Common myeloid progenitor, CD34-positive (primary cell): ENCODE data around the gene ALLC.

Experiments
- CTCF ChIA-PET: fragments of 350-600 bp; sonication (Branson Sonifier 250); formaldehyde crosslinking; loops from one replicate; lab custom pipeline; 2021; ENCODE audit warnings: antibody characterized with exemption; lab: Charles Lee
- POLR2A ChIA-PET: fragments of 350-600 bp; sonication (Branson Sonifier 250); formaldehyde crosslinking; loops from one replicate; lab custom pipeline; 2021; ENCODE audit warnings: antibody characterized with exemption; lab: Charles Lee
- DNase-seq, 3 donors: peaks; one replicate each; pipeline versions ENCODE4 v3.0.0 to v3.0.0-alpha.2; 2013
- H3K27ac ChIP-seq, 2 experiments: 1 replicate in 1 of 2; 2 replicates in 1 of 2; pipeline ENCODE4 v1.7.0; 2013; ENCODE audit warnings: inconsistent platforms in 2 of 2, low read length in 2 of 2, mild to moderate bottlenecking in 2 of 2, low read depth in 1 of 2, moderate library complexity in 1 of 2; ENCODE audit not compliant: severe bottlenecking in 2 of 2, insufficient read depth in 1 of 2, poor library complexity in 1 of 2
- H3K27me3 ChIP-seq, 5 experiments: replicated peaks in 2 of 5; 1 replicate in 3 of 5; 2 replicates in 2 of 5; pipeline versions ENCODE4 v1.6.1 to v1.7.0; 2013; ENCODE audit warnings: low read length in 4 of 5, mild to moderate bottlenecking in 2 of 5, moderate library complexity in 2 of 5, inconsistent platforms in 1 of 5; ENCODE audit not compliant: insufficient read depth in 5 of 5, control insufficient read depth in 4 of 5
- H3K36me3 ChIP-seq, 4 experiments: 1 replicate in 2 of 4; 2 replicates in 2 of 4; pipeline versions ENCODE4 v1.6.1 to v1.7.0; 2013; ENCODE audit warnings: low read length in 3 of 4, control low read depth in 1 of 4, mild to moderate bottlenecking in 1 of 4; ENCODE audit not compliant: control insufficient read depth in 4 of 4, insufficient read depth in 4 of 4
- H3K4me1 ChIP-seq, 4 experiments: 1 replicate in 3 of 4; 2 replicates in 1 of 4; pipeline versions ENCODE4 v1.6.1 to v1.7.1; 2013; ENCODE audit warnings: low read length in 3 of 4, mild to moderate bottlenecking in 3 of 4, control low read depth in 1 of 4, inconsistent platforms in 1 of 4, moderate library complexity in 1 of 4; ENCODE audit not compliant: control insufficient read depth in 4 of 4, insufficient read depth in 4 of 4; ENCODE audit errors: control extremely low read depth in 1 of 4
- H3K4me3 ChIP-seq, 7 experiments: 1 replicate in 4 of 7; 2 replicates in 3 of 7; pipeline versions ENCODE4 v1.5.1 to v1.7.0; 2013; ENCODE audit warnings: mild to moderate bottlenecking in 7 of 7, low read length in 6 of 7, moderate library complexity in 6 of 7, inconsistent platforms in 2 of 7, low read depth in 2 of 7, control low read depth in 1 of 7; ENCODE audit not compliant: insufficient read depth in 4 of 7, control insufficient read depth in 1 of 7; ENCODE audit errors: extremely low read depth in 1 of 7
- H3K9me3 ChIP-seq, 5 experiments: 1 replicate in 4 of 5; 2 replicates in 1 of 5; pipeline versions ENCODE4 v1.6.1 to v1.7.1; 2013; ENCODE audit warnings: low read length in 4 of 5, mild to moderate bottlenecking in 2 of 5, inconsistent platforms in 1 of 5, low read depth in 1 of 5, moderate library complexity in 1 of 5; ENCODE audit not compliant: control insufficient read depth in 4 of 5, insufficient read depth in 2 of 5; ENCODE audit errors: control extremely low read depth in 1 of 5
- WGBS: methylation state at CpG from one replicate; pipeline ENCODE4 v1.1.5; 2013; ENCODE audit not compliant: insufficient coverage; 5-methylcytosine and 5-hydroxymethylcytosine counted together

The ALLC gene

DNA sequence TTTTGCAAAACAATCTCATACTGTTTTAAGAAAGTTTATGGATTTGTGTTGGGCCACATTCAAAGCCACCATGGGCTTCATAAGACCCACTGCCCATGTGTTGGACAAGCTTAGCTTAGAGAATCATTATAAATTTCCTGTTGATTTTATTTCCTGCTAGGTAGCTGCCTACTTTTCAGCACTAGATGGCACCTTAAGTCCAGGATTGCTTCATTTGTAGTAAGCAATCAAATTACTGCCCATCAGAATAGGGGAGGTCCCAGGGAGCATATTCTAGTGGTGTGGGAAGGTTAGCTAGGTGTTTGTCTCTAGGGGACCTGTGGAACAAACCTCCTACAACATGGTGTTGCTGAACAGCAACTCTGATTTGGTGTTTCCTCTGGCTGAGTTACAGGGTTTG lies 34.4 kb downstream of the ALLC start:
- H3K27me3 ChIP-seq: peaks cover 0 to 12% (median 0%) of the 10 kb centered on the region in 5 experiments
- peaks cover 0 to 10% (median 0%) of the 10 kb centered on the region in 5 experiments for H3K9me3 ChIP-seq
- DNase-seq: peak; percentile 19 to 30 (median 30)
- POLR2A ChIA-PET: interaction anchor here (0.6 kb wide), 1 partner anchor 141 kb away, joined by 3 read pairs; no protein-coding TSS in a partner anchor
- H3K4me3 ChIP-seq: no peak overlapping the region
- H3K4me1 ChIP-seq: no peaks in the 10 kb centered on the region
- H3K36me3 ChIP-seq: no peaks in the 10 kb centered on the region
- H3K27ac ChIP-seq: no peak overlapping the region
- CTCF ChIA-PET: interaction anchor here (0.6 to 1.5 kb wide), 11 partner anchors 10 to 1671 kb away, joined by 3 to 6 read pairs (median 3); no protein-coding TSS in a partner anchor

DNA sequence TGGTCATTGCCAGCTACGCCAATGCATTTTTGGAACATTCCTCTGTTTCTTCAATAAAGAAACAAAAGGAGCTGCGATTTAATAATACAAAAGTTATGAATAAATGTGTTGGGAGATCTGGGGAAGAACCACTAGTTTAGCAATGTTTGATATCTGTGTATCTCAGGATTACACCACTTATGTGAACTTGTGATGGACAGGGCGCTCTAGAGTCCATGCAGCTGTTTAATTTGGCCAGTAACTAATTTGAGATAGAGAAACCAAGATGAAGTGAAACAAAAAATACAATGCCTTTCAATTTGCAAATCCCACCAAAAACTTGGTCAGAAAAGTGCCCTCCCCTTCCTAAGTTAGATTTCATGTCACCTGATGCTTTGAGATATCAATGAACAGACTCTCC lies 38.5 kb downstream of the ALLC start:
- WGBS: 93% methylated on average over 2 of the region's 3 CpGs
- no peak for DNase-seq
- no peak overlapping the region for H3K27ac ChIP-seq
- H3K27me3 ChIP-seq: peaks cover 0 to 22% (median 12%) of the 10 kb centered on the region in 5 experiments
- CTCF ChIA-PET: no interaction called here
- no peaks in the 10 kb centered on the region for H3K4me1 ChIP-seq
- POLR2A ChIA-PET: no interaction called here
- no peak overlapping the region for H3K4me3 ChIP-seq
- peaks cover 0 to 4% (median 0%) of the 10 kb centered on the region in 5 experiments for H3K9me3 ChIP-seq
- no peaks in the 10 kb centered on the region for H3K36me3 ChIP-seq

DNA sequence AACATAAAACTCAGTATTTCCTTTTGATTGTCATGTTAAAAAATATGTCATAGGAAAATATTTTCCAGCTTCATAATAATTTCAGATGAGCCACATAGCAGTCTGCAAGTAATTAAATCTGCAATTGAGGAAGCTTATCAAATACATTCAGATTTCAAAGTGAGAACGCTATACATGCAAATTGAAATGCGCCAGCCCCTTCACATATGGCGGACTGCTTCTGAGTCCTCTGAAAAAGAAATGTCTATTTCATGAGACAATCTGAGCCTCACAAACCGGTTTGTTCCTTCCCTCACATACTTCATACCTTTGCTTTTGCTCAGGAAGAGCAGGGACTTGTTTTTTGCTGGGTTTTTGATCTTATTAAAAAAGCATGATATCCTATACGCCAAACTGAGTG lies 43.1 kb downstream of the ALLC start:
- ChIA-PET CTCF (no interaction called here), POLR2A (no interaction called here)
- Histone ChIP-seq H3K27ac (no peak overlapping the region), H3K4me1 (peaks cover 0 to 3% (median 3%) of the 10 kb centered on the region in 4 experiments), H3K27me3 (peaks cover 12 to 56% (median 15%) of the 10 kb centered on the region in 5 experiments), H3K9me3 (peaks cover 0 to 12% (median 4%) of the 10 kb centered on the region in 5 experiments), H3K36me3 (no peaks in the 10 kb centered on the region), H3K4me3 (no peak overlapping the region)
- WGBS: 97% methylated on average over 4 of the region's 5 CpGs
- no peak for DNase-seq

DNA sequence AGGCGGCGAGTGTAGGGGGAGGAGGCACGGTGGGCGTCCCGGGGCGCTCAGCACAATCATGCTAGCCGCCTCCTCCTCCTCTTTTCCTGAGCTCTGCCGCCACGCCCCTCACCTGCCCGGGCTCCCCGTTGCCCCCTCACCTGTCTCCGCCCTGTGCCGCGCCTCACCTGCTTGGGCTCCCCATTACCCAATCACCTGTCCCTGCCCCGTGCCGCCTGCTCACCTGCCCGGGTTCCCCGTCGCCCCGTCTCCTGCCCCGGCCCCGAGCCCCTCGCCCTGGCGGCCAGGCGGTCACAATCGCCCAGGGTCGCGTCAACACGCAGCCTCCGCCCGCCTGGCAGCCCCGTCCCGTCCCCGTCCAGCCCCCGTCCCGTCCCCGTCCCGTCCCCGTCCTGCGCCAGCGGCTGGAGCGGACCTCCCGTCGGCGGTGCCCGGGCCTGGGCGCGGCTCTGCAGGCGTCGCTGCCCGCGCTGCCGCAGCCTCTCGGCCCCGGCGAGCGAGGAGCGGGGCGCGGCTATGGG lies 45.3 kb downstream of the ALLC start, which contains the start of gene DCDC2C:
Gene DCDC2C, plus strand, starts transcription at position 340 of the 521 bp plus-strand sequence. Its CDS starts 177 bp downstream, at position 517.
- CTCF ChIA-PET: no interaction called here
- Histone ChIP-seq H3K9me3 (peaks cover 0 to 12% (median 4%) of the 10 kb centered on the region in 5 experiments), H3K36me3 (no peaks in the 10 kb centered on the region), H3K27me3 (peaks cover 12 to 67% (median 15%) of the 10 kb centered on the region in 5 experiments), H3K4me1 (peaks cover 0 to 3% (median 3%) of the 10 kb centered on the region in 4 experiments), H3K27ac (no peak within 1 kb of the TSS), H3K4me3 (no peak within 1 kb of the TSS)
- 7% methylated on average over 35 of the region's 60 CpGs for WGBS
- DNase-seq: no peak
- POLR2A ChIA-PET: no interaction called here

DNA sequence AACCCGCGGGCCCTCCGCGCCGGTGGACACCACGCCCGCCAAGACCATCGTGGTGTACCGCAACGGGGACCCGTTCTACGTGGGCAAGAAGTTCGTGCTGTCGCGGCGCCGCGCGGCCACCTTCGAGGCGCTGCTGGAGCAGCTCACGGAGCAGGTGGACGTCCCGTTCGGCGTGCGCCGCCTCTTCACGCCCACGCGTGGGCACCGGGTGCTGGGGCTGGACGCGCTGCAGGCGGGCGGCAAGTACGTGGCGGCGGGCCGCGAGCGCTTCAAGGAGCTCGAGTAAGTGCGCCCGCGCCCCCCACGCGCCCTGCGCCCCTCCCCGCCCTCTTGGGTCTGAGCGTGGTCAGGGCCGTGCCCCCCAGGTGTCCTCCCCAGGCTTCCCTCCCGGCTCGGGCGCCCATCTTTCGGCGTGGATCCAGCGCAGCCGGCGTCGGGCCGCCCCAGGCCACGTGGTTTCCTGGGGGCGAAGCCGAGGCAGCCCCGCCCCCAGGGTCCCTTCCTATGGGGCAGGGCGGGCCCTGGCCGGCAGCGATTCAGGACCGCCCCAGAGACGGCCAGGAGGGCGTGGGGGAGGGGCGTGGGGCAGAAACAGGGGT lies 45.9 kb downstream of the ALLC start:
- Histone ChIP-seq H3K4me3 (no peak overlapping the region), H3K4me1 (peaks cover 0 to 3% (median 3%) of the 10 kb centered on the region in 4 experiments), H3K27ac (no peak overlapping the region), H3K36me3 (no peaks in the 10 kb centered on the region), H3K27me3 (peaks cover 12 to 70% (median 15%) of the 10 kb centered on the region in 5 experiments), H3K9me3 (peaks cover 0 to 12% (median 4%) of the 10 kb centered on the region in 5 experiments)
- WGBS: 26% methylated on average over 58 of the region's 73 CpGs
- ChIA-PET POLR2A (no interaction called here), CTCF (no interaction called here)
- peak in 1 of 3 donors; percentile 8 for DNase-seq

DNA sequence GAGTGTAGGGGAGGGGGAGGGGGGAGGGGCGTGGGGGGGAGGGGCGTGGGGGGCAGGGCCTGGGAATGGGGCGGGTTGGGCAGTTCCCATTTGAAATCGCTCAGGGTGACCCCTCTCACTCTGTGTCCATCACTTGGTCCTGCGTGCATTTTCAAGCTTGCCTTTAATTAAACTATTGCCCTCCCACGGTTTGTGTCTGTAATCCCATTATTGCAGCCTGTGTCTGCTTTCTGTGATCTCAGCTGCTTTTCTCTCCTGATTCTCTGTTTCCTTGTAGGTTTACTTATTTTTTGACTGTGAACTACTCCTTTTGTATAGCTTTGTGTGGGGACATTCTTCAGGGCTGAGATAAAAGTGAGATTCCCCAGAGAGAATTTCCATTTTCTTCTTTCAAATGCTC lies 46.7 kb downstream of the ALLC start:
- peaks cover 12 to 77% (median 15%) of the 10 kb centered on the region in 5 experiments for H3K27me3 ChIP-seq
- POLR2A ChIA-PET: no interaction called here
- WGBS: 73% methylated on average over 4 of the region's 6 CpGs

DNA sequence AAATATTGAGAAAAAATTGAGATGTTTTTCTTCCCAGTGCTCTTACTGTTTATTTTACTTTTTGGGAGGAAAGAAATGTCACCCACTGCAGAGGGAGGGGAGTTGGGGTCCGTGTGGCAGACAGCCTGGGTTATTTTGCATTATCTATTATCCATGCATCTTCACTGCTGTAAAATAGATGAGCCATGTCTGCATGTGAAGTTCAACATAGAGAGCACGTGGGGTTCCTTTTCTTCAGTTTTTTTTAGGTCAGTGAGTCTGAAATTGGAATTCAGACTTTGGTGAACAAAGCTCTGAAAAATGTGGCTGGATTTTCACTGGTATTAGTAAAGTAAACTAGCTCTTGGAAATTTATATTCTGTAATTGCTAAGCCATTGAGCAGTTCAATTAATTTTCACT lies 47.8 kb downstream of the ALLC start:
- H3K4me1 ChIP-seq: peaks cover 0 to 3% (median 3%) of the 10 kb centered on the region in 4 experiments
- H3K4me3 ChIP-seq: no peak overlapping the region
- H3K27me3 ChIP-seq: peaks cover 5 to 72% (median 15%) of the 10 kb centered on the region in 5 experiments
- CTCF ChIA-PET: no interaction called here
- peaks cover 0 to 12% (median 7%) of the 10 kb centered on the region in 5 experiments for H3K9me3 ChIP-seq
- POLR2A ChIA-PET: interaction anchor here (1.3 kb wide), 1 partner anchor 26 kb away, joined by 3 read pairs; no protein-coding TSS in a partner anchor
- no peak overlapping the region for H3K27ac ChIP-seq
- no peak for DNase-seq
- WGBS: 0% methylated on average over 1 of the region's 2 CpGs
- H3K36me3 ChIP-seq: no peaks in the 10 kb centered on the region

More for the DNA sequence above, 46.7 kb downstream of the ALLC start:
- Histone ChIP-seq H3K4me3 (no peak overlapping the region), H3K27ac (no peak overlapping the region), H3K9me3 (peaks cover 0 to 12% (median 4%) of the 10 kb centered on the region in 5 experiments), H3K36me3 (no peaks in the 10 kb centered on the region), H3K4me1 (peaks cover 0 to 3% (median 3%) of the 10 kb centered on the region in 4 experiments)
- no peak for DNase-seq
- CTCF ChIA-PET: no interaction called here
